IMR-90 (cell line): ENCODE measurements around the gene KLK11. TPM values are rescaled to one million over a fixed set of nuclear protein-coding genes. Genes with fewer than 3 reads are reported as not detected.

ENCODE experiments used
- ATAC-seq: fragments of 200-7000 bp; cut with Tn5 transposase; 2 replicates; pipeline ENCODE4 v1.9.1; 2020; ENCODE audit warnings: low read depth, mild to moderate bottlenecking, moderate library complexity
- BruUV-seq: library from RNA; stranded (reverse); fragments of 400-500 nt; replicated peaks from 2 replicates; lab custom pipeline; 2021; lab: Mats Ljungman, UMichigan
- CTCF ChIA-PET: fragments of 300-600 bp; formaldehyde crosslinking; extraction: SDS; loops from one replicate; lab custom pipeline; 2021; ENCODE audit warnings: antibody characterized with exemption; lab: Yijun Ruan, JAX
- POLR2A ChIA-PET: fragments of 300-600 bp; sonication (Branson Sonifier 250); formaldehyde crosslinking; loops from one replicate; lab custom pipeline; 2022; ENCODE audit warnings: antibody characterized with exemption; ENCODE audit not compliant: unreplicated experiment; lab: Charles Lee
- DNase-seq: peaks from one replicate; pipeline ENCODE4 v3.0.0; 2013
- H2AFZ ChIP-seq: replicated peaks from 2 replicates; pipeline ENCODE3; 2013; ENCODE audit warnings: low read length, mild to moderate bottlenecking; ENCODE audit not compliant: poor library complexity
- H2AK5ac ChIP-seq: 2 replicates; pipeline ENCODE4 v1.6.1; 2013; ENCODE audit warnings: low read depth, low read length, inconsistent platforms
- H2AK9ac ChIP-seq: replicated peaks from 2 replicates; pipeline ENCODE3; 2013; ENCODE audit warnings: mild to moderate bottlenecking, low read depth, low read length, moderate library complexity; ENCODE audit not compliant: poor library complexity
- H2BK120ac ChIP-seq: 2 replicates; pipeline ENCODE4 v1.6.1; 2013; ENCODE audit warnings: low read depth, low read length, inconsistent platforms
- H2BK15ac ChIP-seq: 3 replicates; pipeline ENCODE4 v1.6.1; 2013; ENCODE audit warnings: low read depth, low read length, inconsistent platforms
- H2BK20ac ChIP-seq: 2 replicates; pipeline ENCODE4 v1.6.1; 2013; ENCODE audit warnings: low read depth, mild to moderate bottlenecking, inconsistent platforms, low read length, moderate library complexity
- H2BK5ac ChIP-seq: 2 replicates; pipeline ENCODE4 v1.6.1; 2013; ENCODE audit warnings: mild to moderate bottlenecking, low read depth, low read length, inconsistent platforms; ENCODE audit not compliant: poor library complexity, severe bottlenecking
- H3K14ac ChIP-seq: replicated peaks from 2 replicates; pipeline ENCODE4 v1.6.1; 2013; ENCODE audit warnings: low read depth, low read length, inconsistent platforms
- H3K18ac ChIP-seq: 2 replicates; pipeline ENCODE4 v1.6.1; 2013; ENCODE audit warnings: low read depth, low read length, control low read depth
- H3K23ac ChIP-seq: 2 replicates; pipeline ENCODE4 v1.6.1; 2013; ENCODE audit warnings: low read depth, low read length, inconsistent platforms
- H3K27ac ChIP-seq: 2 replicates; pipeline ENCODE4 v1.5.1; 2013; ENCODE audit warnings: mild to moderate bottlenecking, control low read depth, low read length; ENCODE audit not compliant: insufficient read depth
- H3K27me3 ChIP-seq: 2 replicates; pipeline ENCODE4 v1.6.1; 2013; ENCODE audit warnings: low read length; ENCODE audit not compliant: control insufficient read depth, insufficient read depth
- H3K36me3 ChIP-seq: 2 replicates; pipeline ENCODE4 v1.6.1; 2013; ENCODE audit warnings: low read length, mixed read lengths; ENCODE audit not compliant: control insufficient read depth, insufficient read depth
- H3K4ac ChIP-seq: 2 replicates; pipeline ENCODE4 v1.6.1; 2013; ENCODE audit warnings: low read depth, low read length, inconsistent platforms
- H3K4me1 ChIP-seq: 2 replicates; pipeline ENCODE4 v1.6.1; 2013; ENCODE audit warnings: low read length, mixed read lengths; ENCODE audit not compliant: control insufficient read depth, insufficient read depth
- H3K4me2 ChIP-seq: 2 replicates; pipeline ENCODE4 v1.6.1; 2013; ENCODE audit warnings: low read depth, mild to moderate bottlenecking, control low read depth, low read length, moderate library complexity
- H3K4me3 ChIP-seq: 2 replicates; pipeline ENCODE4 v1.5.1; 2013; ENCODE audit warnings: low read depth, mild to moderate bottlenecking, control low read depth, low read length, moderate library complexity; ENCODE audit not compliant: insufficient read depth
- H3K56ac ChIP-seq: 2 replicates; pipeline ENCODE4 v1.6.1; 2013; ENCODE audit warnings: low read length, inconsistent platforms; ENCODE audit not compliant: insufficient read depth; ENCODE audit errors: extremely low read depth
- H3K79me1 ChIP-seq, 2 experiments: 2 replicates each; pipeline ENCODE4 v1.6.1; 2013; ENCODE audit warnings: low read length in 2 of 2, inconsistent platforms in 1 of 2, low read depth in 1 of 2
- H3K9ac ChIP-seq: 2 replicates; pipeline ENCODE4 v1.6.1; 2013; ENCODE audit warnings: low read depth, low read length, control low read depth
- H3K9me1 ChIP-seq: 2 replicates; pipeline ENCODE4 v1.6.1; 2013; ENCODE audit warnings: low read length, inconsistent platforms; ENCODE audit not compliant: insufficient read depth
- H3K9me3 ChIP-seq: 2 replicates; pipeline ENCODE4 v1.6.1; 2013; ENCODE audit warnings: low read length; ENCODE audit not compliant: control insufficient read depth, insufficient read depth
- H4K20me1 ChIP-seq: 2 replicates; pipeline ENCODE4 v1.6.1; 2013; ENCODE audit warnings: low read length, inconsistent platforms; ENCODE audit not compliant: insufficient read depth
- H4K5ac ChIP-seq: 2 replicates; pipeline ENCODE4 v1.6.1; 2013; ENCODE audit warnings: mild to moderate bottlenecking, low read depth, low read length, control low read depth
- H4K8ac ChIP-seq, 2 experiments: 2 replicates each; pipeline ENCODE4 v1.6.1; 2013; ENCODE audit warnings: low read depth in 2 of 2, low read length in 2 of 2, control low read depth in 1 of 2, inconsistent platforms in 1 of 2
- H4K91ac ChIP-seq: 2 replicates; pipeline ENCODE4 v1.6.1; 2013; ENCODE audit warnings: low read depth, low read length, inconsistent platforms; ENCODE audit not compliant: insufficient read depth
- CHD1 ChIP-seq: IDR thresholded peaks from 2 replicates; pipeline ENCODE4 v1.6.1; 2012; ENCODE audit warnings: low read depth, low read length, improper control_type of control experiment
- CTCF ChIP-seq: conservative IDR thresholded peaks from 2 replicates; pipeline ENCODE4 v1.5.1; 2012; ENCODE audit warnings: mild to moderate bottlenecking, low read depth, low read length, improper control_type of control experiment
- MAFK ChIP-seq: IDR thresholded peaks from 2 replicates; pipeline ENCODE4 v1.6.1; 2012; ENCODE audit warnings: low read depth, low read length, improper control_type of control experiment
- NFE2L2 ChIP-seq: fragments of 150-350 bp; IDR thresholded peaks from 2 replicates; pipeline ENCODE4 v1.6.1; 2016; ENCODE audit warnings: low read depth, mild to moderate bottlenecking, low read length
- RAD21 ChIP-seq: IDR thresholded peaks from 2 replicates; pipeline ENCODE4 v1.6.1; 2012; ENCODE audit warnings: low read length, improper control_type of control experiment
- RFX5 ChIP-seq: IDR thresholded peaks from 2 replicates; pipeline ENCODE4 v1.8.0; 2012; ENCODE audit warnings: low read depth, mild to moderate bottlenecking, low read length, moderate library complexity
- SMC3 ChIP-seq: fragments of 150-350 bp; IDR thresholded peaks from 2 replicates; pipeline ENCODE4 v1.6.1; 2016; ENCODE audit warnings: low read depth, mild to moderate bottlenecking, antibody characterized with exemption, low read length, moderate library complexity
- USF2 ChIP-seq: fragments of 150-350 bp; IDR thresholded peaks from 2 replicates; pipeline ENCODE4 v1.6.1; 2017; ENCODE audit warnings: mild to moderate bottlenecking, antibody characterized with exemption, low read length, low read depth
- WGBS, 2 experiments: methylation state at CpG; one replicate each; pipeline versions ENCODE4 v1.1.5 to v1.1.7; 2013; ENCODE audit warnings: missing lambda C conversion rate in 2 of 2; ENCODE audit not compliant: insufficient read length in 1 of 2; ENCODE audit errors: extremely low coverage in 2 of 2; 5-methylcytosine and 5-hydroxymethylcytosine counted together
- dilution Hi-C: fragments of 300-500 bp; cut with HindIII; formaldehyde crosslinking; loops from one replicate; pipeline ENCODE4 v1.14.3; 2018; ENCODE audit warnings: low sequenced_read_pairs; ENCODE audit not compliant: unreplicated experiment
- in situ Hi-C: fragments of 300-500 bp; cut with MboI; formaldehyde crosslinking; loops from 3 replicates; pipeline ENCODE4 v1.14.3; 2019; ENCODE audit warnings: low sequenced_read_pairs, inconsistent platforms, mixed read lengths
- intact Hi-C: fragments of 100-400 bp; cut with micrococcal nuclease; formaldehyde crosslinking; loops from 2 replicates; pipeline ENCODE4 v1.10.0; 2022
- polyA plus RNA-seq, 3 experiments: library from polyadenylated mRNA; depleted of rRNA; stranded (reverse); fragments of >200 nt; gene quantifications; 2 replicates each; pipeline ENCODE4 v1.2.3, GENCODE V29; 2012; ENCODE audit warnings: low replicate concordance in 1 of 3
- total RNA-seq: library from RNA; depleted of rRNA; stranded (reverse); fragments of >200 nt; gene quantifications from 2 replicates; pipeline ENCODE4 v1.2.3, GENCODE V29; 2012

Gene KLK11
- total and polyA plus RNA-seq, 2 of the 4 experiments (the other 2 are of a cell fraction): not detected

DNA sequence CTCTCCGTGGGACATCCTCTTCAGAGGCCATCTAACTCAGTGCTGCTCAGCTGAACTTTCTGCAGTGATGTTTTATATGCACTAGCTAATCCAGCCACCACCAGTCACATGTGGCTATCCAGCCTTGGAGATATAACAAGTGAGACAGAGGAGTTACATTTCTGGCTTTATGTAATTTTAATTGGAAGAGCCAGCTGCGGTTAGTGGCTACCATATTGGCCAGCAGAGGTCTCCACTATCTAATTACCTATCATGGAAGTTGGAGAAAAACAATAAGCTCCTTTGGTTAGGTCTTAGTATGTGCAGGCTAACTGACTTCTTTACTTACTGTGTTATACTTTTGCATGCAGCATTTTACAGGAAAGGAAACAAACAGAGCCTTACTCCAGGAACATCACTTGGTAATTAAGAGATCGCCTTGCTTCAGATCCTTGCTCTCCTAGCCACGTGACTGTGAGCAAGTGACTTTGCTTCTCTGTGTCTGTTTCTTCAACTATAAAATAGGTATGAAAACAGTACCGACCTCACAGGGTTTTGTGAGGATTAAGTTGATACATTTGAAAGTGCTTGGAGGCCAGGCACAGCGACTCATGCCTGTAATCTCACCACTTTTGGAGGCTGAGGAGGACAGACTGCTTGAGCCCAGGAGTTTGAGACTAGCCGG, 5.3 kb downstream of the KLK11 start:
- peaks cover 19% of the 10 kb centered on the region for H3K27me3 ChIP-seq
- intact Hi-C loops (loop anchor here (1.0 kb wide), 2 partner anchors 73 to 148 kb away; no protein-coding TSS in a partner anchor), in situ Hi-C loops (no loop called here), dilution Hi-C loops (no loop called here)
- H3K56ac ChIP-seq: no peak overlapping the region
- no peaks in the 10 kb centered on the region for H4K20me1 ChIP-seq
- no TSS peak for BruUV-seq
- no peak overlapping the region for H3K4ac ChIP-seq
- no peak overlapping the region for H3K4me3 ChIP-seq
- H3K79me1 ChIP-seq: no peaks in the 10 kb centered on the region
- peak overlapping the region; percentile 46; the same call in 1 of the 2 replicates for H3K4me2 ChIP-seq
- H3K4me1 ChIP-seq: no peaks in the 10 kb centered on the region
- ATAC-seq (peak; percentile 76), DNase-seq (peak; percentile 51)
- no peak overlapping the region for H4K5ac ChIP-seq
- H4K8ac ChIP-seq: no peak overlapping the region
- H3K9ac ChIP-seq: no peak overlapping the region
- no peaks in the 10 kb centered on the region for H3K36me3 ChIP-seq
- H3K18ac ChIP-seq: no peak overlapping the region
- no peak overlapping the region for H2BK5ac ChIP-seq
- no peak overlapping the region for H3K27ac ChIP-seq
- H2BK120ac ChIP-seq: no peak overlapping the region
- ChIA-PET POLR2A (no interaction called here), CTCF (interaction anchor here (0.6 to 1.4 kb wide), 6 partner anchors 8 to 481 kb away, joined by 3 to 5 read pairs (median 3); no protein-coding TSS in a partner anchor)
- no peak overlapping the region for H3K14ac ChIP-seq
- H2AFZ ChIP-seq: no peak overlapping the region
- H3K9me3 ChIP-seq: no peaks in the 10 kb centered on the region
- no peak overlapping the region for H2AK5ac ChIP-seq
- WGBS, 2 experiments: no CpG with 5 or more reads among the region's 7 CpGs
- no peak overlapping the region for H2AK9ac ChIP-seq
- H3K9me1 ChIP-seq: no peaks in the 10 kb centered on the region
- TF ChIP-seq SMC3 (peak; percentile 62), RFX5 (no peak), NFE2L2 (no peak), CHD1 (no peak), CTCF (peak; percentile 63), USF2 (no peak; the same call in 1 of the 2 replicates), MAFK (no peak), RAD21 (peak; percentile 50)
- no peak overlapping the region for H2BK20ac ChIP-seq
- no peak overlapping the region for H2BK15ac ChIP-seq
- H4K91ac ChIP-seq: no peak overlapping the region
- H3K23ac ChIP-seq: no peak overlapping the region
